GM13976 (cell line): ENCODE results near the gene ARRB1.

ENCODE experiments used
- DNase-seq: peaks from one replicate; pipeline ENCODE4 v3.0.0; 2012; ENCODE audit warnings: low spot score
- in situ Hi-C: fragments of 300-500 bp; cut with MboI; formaldehyde crosslinking; loops from one replicate; pipeline ENCODE4 v1.12.0; 2022; ENCODE audit warnings: low sequenced_read_pairs, mixed read lengths, inconsistent platforms; ENCODE audit not compliant: unreplicated experiment
- TF ChIP-seq, protein P1 (sequence below): IDR thresholded peaks from 2 replicates; pipeline ENCODE4 v1.5.1; 2012; ENCODE audit warnings: borderline replicate concordance, mild to moderate bottlenecking; ENCODE audit not compliant: insufficient read depth; ENCODE audit errors: extremely low read depth, missing control alignments, control extremely low read depth

Gene ARRB1

DNA sequence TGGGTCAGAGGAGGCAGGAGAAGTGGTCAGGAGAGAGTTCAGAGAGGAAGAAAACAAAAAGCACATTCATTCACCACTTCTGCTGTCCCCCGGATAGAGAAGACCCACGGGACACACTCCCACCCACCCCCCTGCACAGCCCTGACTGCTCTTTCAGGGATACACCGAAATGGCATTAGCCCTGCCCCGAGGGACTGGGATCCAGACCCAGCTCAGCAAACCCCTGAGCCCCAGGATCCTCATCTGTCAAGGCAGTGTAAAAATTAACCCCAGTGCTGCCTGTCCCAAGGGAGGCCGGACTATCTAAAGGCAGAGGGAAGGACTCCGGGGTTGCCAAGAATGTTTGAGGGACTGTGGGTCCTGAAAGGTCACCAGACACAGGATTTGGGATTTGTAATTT is 79.7 kb downstream of the ARRB1 start:
- in situ Hi-C loops: no loop called here
- no peak for DNase-seq

DNA sequence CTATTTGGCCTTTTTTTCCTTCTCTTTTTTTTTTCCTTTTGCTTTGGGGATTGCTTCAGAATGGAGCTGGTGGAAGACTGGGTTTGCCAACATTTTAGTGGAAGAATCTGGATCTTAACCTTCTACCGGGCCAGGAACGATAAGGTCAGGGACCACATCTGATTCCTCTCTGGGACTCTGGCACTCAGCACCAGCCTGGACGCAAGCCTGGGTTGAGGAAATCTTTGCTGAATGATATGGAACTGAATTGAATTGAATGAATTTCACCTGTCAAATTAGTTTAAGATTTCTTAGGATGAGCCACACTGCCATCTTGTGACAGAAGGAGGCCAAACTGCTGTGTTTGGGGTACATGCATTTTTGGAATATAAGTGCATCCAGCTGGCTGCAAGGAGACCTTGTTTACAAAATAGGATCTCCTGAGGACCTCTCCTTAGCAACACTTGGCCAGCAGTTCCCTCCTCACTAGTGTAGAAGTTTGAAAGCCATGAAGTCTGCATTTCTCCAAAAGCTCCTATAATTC is 80.5 kb downstream of the ARRB1 start:
- DNase-seq: no peak
- TF ChIP-seq, protein P1, sequence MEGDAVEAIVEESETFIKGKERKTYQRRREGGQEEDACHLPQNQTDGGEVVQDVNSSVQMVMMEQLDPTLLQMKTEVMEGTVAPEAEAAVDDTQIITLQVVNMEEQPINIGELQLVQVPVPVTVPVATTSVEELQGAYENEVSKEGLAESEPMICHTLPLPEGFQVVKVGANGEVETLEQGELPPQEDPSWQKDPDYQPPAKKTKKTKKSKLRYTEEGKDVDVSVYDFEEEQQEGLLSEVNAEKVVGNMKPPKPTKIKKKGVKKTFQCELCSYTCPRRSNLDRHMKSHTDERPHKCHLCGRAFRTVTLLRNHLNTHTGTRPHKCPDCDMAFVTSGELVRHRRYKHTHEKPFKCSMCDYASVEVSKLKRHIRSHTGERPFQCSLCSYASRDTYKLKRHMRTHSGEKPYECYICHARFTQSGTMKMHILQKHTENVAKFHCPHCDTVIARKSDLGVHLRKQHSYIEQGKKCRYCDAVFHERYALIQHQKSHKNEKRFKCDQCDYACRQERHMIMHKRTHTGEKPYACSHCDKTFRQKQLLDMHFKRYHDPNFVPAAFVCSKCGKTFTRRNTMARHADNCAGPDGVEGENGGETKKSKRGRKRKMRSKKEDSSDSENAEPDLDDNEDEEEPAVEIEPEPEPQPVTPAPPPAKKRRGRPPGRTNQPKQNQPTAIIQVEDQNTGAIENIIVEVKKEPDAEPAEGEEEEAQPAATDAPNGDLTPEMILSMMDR: peak; percentile 25
- in situ Hi-C loops: no loop called here

More for the DNA sequence above, 79.7 kb downstream of the ARRB1 start:
- TF ChIP-seq, protein P1: no peak

DNA sequence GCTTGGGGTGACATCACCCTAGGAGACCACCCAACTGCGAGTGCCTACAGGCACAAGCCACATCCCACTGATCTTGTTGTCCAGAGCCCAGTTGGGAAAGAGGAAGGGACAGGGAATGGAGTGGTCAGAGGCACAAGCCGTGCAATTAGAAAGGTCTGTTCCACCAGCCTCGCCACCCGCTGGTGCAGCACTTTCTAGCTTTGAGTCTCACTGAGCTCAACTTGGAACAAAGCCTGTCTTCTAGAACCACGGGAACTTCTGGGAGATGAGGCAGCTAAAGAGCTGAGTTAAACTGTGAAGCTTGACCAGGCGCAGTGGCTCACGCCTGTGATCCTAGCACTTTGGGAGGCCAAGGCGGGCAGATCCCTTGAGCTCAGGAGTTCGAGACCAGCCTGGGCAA is 81.6 kb downstream of the ARRB1 start:
- TF ChIP-seq, protein P1: no peak
- in situ Hi-C loops: no loop called here
- DNase-seq: no peak

DNA sequence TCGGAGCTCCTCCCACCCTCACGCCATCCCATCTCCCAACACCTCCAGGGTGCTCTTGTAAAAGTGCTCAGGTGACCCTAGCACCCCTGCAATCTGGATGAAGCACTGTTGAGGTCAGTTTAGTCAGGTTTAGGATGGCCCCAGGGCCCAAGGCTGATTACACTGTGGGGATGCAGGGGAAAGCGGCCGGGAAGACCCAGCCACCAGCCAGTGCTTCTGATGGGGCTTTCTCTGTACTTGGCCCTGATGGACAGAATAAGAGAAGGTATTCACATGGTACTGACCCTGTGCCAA is 82.1 kb downstream of the ARRB1 start:
- in situ Hi-C loops: no loop called here
- no peak for DNase-seq
- TF ChIP-seq, protein P1: no peak

DNA sequence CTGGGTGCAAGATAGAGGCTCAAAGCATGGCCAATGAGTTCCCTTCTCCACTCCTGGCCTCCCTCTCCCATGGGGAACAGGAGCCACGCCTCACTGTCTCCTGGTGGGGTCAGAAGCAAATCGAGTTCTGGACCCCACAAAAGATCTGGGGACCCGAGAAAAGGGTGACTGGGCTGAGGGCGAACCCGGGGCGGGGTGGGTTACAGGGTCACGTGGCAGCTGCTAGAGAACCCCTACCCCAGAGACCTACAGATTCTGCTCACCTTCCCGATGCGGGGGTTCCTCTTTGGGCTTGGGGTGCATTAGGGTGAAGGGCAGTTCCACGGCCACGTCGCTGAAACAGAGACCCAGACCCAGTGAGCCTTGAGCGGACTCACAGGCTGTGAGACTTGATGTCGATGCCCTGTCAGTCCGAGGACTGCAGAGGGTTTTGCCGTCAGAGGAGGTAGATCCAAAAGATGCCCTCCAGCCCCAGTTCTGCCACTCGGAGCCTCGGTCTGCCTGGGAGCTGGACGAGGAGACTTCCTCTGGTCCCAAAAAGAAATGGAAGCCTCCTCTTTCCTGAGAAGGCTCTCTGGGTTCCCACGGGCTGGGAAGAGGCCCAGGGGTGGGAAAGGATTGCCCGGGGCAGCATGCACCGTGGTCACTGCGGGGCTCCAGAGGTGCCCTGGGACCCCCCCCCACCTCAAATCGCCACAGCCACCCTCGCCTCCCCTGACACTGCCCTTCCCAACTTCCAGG is 82.7 kb downstream of the ARRB1 start:
- no peak for DNase-seq
- TF ChIP-seq, protein P1: no peak
- in situ Hi-C loops: no loop called here

DNA sequence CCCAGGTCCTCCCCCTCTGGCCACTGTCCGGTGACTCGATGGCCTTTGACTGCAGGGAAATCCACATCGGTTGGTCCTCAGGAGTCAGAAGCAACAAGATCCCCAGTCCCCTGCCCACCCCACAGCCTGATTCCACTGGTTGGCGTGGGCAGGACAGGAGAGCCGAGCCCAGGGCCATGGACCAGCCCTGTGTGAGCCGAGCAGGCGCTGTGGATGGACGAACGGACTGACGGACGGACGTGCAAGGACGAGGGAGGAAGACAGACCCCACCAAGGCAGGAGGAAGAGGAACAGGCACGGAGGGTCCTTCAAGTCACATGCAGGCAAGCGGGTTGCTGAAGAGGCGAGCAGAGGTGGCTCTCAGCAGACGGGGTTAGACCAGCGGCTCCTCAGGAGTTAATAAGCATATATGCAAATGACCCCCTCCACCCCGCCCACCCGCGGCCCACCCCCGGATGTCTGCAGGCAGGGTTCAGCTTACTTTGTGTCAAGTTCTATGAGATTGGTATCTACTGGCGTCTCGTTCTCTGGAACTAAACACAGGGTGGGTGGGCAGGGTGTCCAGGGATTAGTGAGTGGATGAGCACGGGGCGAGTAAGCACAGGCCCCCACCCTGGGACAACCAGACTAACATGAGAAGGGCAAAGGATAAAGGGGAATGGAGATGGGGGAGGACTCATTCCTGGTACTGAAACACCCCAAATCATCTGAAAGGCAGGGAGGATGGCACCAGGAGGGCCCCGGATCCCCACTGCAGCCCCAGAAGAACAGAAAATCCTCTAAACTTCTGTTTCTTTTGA is 84.1 kb downstream of the ARRB1 start:
- in situ Hi-C loops: no loop called here
- DNase-seq: no peak
- TF ChIP-seq, protein P1: no peak
